ENCODE measurements around the gene PCDHGC4. TPM values are rescaled to one million over a fixed set of nuclear protein-coding genes. Genes with fewer than 3 reads are reported as not detected.

PCDHGC4 gene
- total RNA-seq, 1 donor from 2014 or later = 91.2 TPM

DNA sequence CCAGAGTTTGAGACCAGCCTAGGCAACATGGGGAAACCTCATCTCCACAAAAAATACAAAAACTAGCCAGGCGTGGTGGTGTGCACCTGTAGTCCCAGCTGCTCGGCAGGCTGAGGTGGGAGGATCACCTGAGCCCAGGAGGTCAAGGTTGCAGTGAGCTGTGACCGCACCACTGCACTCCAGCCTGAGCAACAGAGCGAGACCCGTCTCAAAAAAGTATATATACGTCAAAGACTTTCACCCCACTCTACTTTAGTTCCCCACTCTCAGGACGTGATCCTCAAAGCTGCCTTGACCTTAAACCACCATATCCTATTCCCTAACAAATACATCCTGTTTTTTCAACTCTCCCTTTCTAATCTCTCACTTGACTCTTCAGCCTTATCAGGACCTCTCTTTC lies 45.0 kb downstream of the PCDHGC4 start:
- DNase-seq = no peak

GRCh38 chr5:141532726-141533125 lies 47.9 kb downstream of the PCDHGC4 start:
- DNase-seq = no peak

GRCh38 chr5:141533897-141534296 lies 49.1 kb downstream of the PCDHGC4 start:
- DNase-seq = no peak

DNA sequence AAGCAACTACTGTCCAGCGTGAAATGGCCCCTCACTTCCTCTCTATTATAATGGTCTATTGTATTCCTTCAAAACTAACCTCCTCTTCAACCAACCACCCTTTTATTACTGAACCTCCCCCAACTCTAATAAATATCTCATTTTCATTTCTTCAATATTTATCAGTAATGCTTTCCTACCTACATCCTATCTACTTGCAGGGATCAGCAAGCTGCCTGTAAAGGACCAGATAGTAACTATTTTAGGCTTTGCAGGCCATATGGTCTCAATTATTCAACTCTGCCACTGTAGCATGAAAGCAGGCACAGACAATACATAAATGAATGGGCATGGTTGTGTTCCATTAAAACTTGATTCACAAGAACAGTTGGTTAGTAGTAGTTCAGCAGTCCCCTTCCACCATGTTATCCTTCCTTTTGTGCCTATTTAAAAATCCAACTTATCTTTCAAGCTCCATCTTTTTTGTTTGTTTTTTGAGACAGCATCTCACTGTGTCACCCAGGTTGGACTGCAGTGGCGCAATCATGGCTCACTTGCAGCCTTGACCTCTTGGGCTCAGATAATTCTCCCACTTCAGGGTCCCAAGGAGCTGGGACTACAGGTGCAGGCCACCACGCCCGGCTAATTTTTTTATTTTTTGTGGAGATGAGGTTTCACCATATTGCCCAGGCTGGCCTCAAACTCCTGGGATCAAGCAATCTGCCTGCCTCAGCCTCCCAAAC lies 49.8 kb downstream of the PCDHGC4 start:
- no peak for DNase-seq

Other genes with a start within 250 kb of the PCDHGC4 start
- gene PCDHB15, start 239.6 kb upstream of the PCDHGC4 start, total RNA-seq = 22.1 TPM
- gene SLC25A2, start 181.0 kb upstream of the PCDHGC4 start, total RNA-seq = not detected
- gene TAF7, start 164.2 kb upstream of the PCDHGC4 start, total RNA-seq = 127 TPM
- 4.8 TPM for gene PCDHGA1, start 154.5 kb upstream of the PCDHGC4 start, total RNA-seq
- gene PCDHGA2, start 146.3 kb upstream of the PCDHGC4 start, total RNA-seq = 6.9 TPM
- 4.7 TPM for gene PCDHGA3, start 141.2 kb upstream of the PCDHGC4 start, total RNA-seq
- 7.8 TPM for gene PCDHGB1, start 134.9 kb upstream of the PCDHGC4 start, total RNA-seq
- gene PCDHGA4, start 130.0 kb upstream of the PCDHGC4 start, total RNA-seq = 8.4 TPM
- 8.3 TPM for gene PCDHGB2, start 125.0 kb upstream of the PCDHGC4 start, total RNA-seq
- 6.6 TPM for gene PCDHGA5, start 120.9 kb upstream of the PCDHGC4 start, total RNA-seq
- 12.3 TPM for gene PCDHGB3, start 114.8 kb upstream of the PCDHGC4 start, total RNA-seq
- 12.3 TPM for gene PCDHGA6, start 111.1 kb upstream of the PCDHGC4 start, total RNA-seq
- 8.4 TPM for gene PCDHGA7, start 102.3 kb upstream of the PCDHGC4 start, total RNA-seq
- 12.9 TPM for gene PCDHGB4, start 97.3 kb upstream of the PCDHGC4 start, total RNA-seq
- 8.0 TPM for gene PCDHGA8, start 92.4 kb upstream of the PCDHGC4 start, total RNA-seq
- gene PCDHGB5, start 87.1 kb upstream of the PCDHGC4 start, total RNA-seq = 18.1 TPM
- 11.9 TPM for gene PCDHGA9, start 82.3 kb upstream of the PCDHGC4 start, total RNA-seq
- gene PCDHGB6, start 77.0 kb upstream of the PCDHGC4 start, total RNA-seq = 12.8 TPM
- gene PCDHGA10, start 72.0 kb upstream of the PCDHGC4 start, total RNA-seq = 12.0 TPM
- gene PCDHGB7, start 67.4 kb upstream of the PCDHGC4 start, total RNA-seq = 15.6 TPM
- gene PCDHGA11, start 64.0 kb upstream of the PCDHGC4 start, total RNA-seq = 16.4 TPM
- gene PCDHGA12, start 54.5 kb upstream of the PCDHGC4 start, total RNA-seq = 6.9 TPM
- 35.6 TPM for gene PCDHGC3, start 9.1 kb upstream of the PCDHGC4 start, total RNA-seq
- gene PCDHGC5, start 4.1 kb downstream of the PCDHGC4 start, total RNA-seq = 6.2 TPM
- 18.4 TPM for gene DIAPH1, start 134.0 kb downstream of the PCDHGC4 start, total RNA-seq
- gene HDAC3, start 151.8 kb downstream of the PCDHGC4 start, total RNA-seq = 46.5 TPM
- 8.4 TPM for gene RELL2, start 152.0 kb downstream of the PCDHGC4 start, total RNA-seq
- 3.0 TPM for gene FCHSD1, start 166.4 kb downstream of the PCDHGC4 start, total RNA-seq
- gene ARAP3, start 197.2 kb downstream of the PCDHGC4 start, total RNA-seq = 3.3 TPM